Ishikawa (cell line): ENCODE data around the gene G6PC2.

ENCODE experiments used
- CEBPB ChIP-seq: IDR thresholded peaks from 2 replicates; pipeline ENCODE4 v1.6.1; 2012
- CREB1 ChIP-seq: IDR thresholded peaks from 2 replicates; pipeline ENCODE4 v1.6.1; 2012; ENCODE audit warnings: low read depth
- EGR1 ChIP-seq: IDR thresholded peaks from 2 replicates; pipeline ENCODE4 v1.6.1; 2012
- EP300 ChIP-seq: IDR thresholded peaks from 2 replicates; pipeline ENCODE4 v1.6.1; 2012; ENCODE audit warnings: borderline replicate concordance
- FOXM1 ChIP-seq: IDR thresholded peaks from 2 replicates; pipeline ENCODE4 v1.6.1; 2012; ENCODE audit warnings: low read depth, borderline replicate concordance
- MAX ChIP-seq: IDR thresholded peaks from 2 replicates; pipeline ENCODE4 v1.6.1; 2012
- NFIC ChIP-seq: IDR thresholded peaks from 2 replicates; pipeline ENCODE4 v1.6.1; 2012
- RAD21 ChIP-seq: IDR thresholded peaks from 2 replicates; pipeline ENCODE4 v1.6.1; 2012; ENCODE audit warnings: low read depth
- REST ChIP-seq: IDR thresholded peaks from 2 replicates; pipeline ENCODE4 v1.6.1; 2012; ENCODE audit warnings: low read depth, mild to moderate bottlenecking
- TAF1 ChIP-seq: IDR thresholded peaks from 2 replicates; pipeline ENCODE4 v1.6.1; 2012; ENCODE audit warnings: low read depth, mild to moderate bottlenecking
- TCF12 ChIP-seq: IDR thresholded peaks from 2 replicates; pipeline ENCODE4 v1.6.1; 2012; ENCODE audit warnings: low read depth
- TEAD4 ChIP-seq: IDR thresholded peaks from 2 replicates; pipeline ENCODE4 v1.6.1; 2012
- USF1 ChIP-seq: IDR thresholded peaks from 2 replicates; pipeline ENCODE4 v1.6.1; 2012
- YY1 ChIP-seq: IDR thresholded peaks from 2 replicates; pipeline ENCODE4 v1.6.1; 2012; ENCODE audit warnings: low read depth
- ZBTB7A ChIP-seq: IDR thresholded peaks from 2 replicates; pipeline ENCODE4 v1.6.1; 2012; ENCODE audit warnings: low read depth

Gene G6PC2

GRCh38 chr2:168949324-168949723, 48.2 kb downstream of the G6PC2 start:
- TF ChIP-seq CREB1 (no peak), YY1 (no peak), NFIC (no peak), REST (no peak), USF1 (no peak), RAD21 (no peak), FOXM1 (no peak), TEAD4 (no peak), CEBPB (no peak), EP300 (no peak), TAF1 (no peak), TCF12 (no peak), EGR1 (no peak), ZBTB7A (no peak), MAX (no peak)

- TF ChIP-seq MAX (no peak), RAD21 (no peak), USF1 (no peak), TCF12 (no peak), TEAD4 (no peak), TAF1 (no peak), ZBTB7A (no peak), CREB1 (no peak), REST (no peak), CEBPB (no peak), NFIC (no peak), FOXM1 (no peak), EP300 (no peak)
Measured at GRCh38 chr2:168951871-168952270, 50.8 kb downstream of the G6PC2 start.

GRCh38 chr2:168952424-168952823, 51.3 kb downstream of the G6PC2 start:
- TF ChIP-seq EGR1 = no peak
- TF ChIP-seq EP300 = no peak
- no peak for TF ChIP-seq NFIC
- TF ChIP-seq USF1 = no peak
- TF ChIP-seq RAD21 = no peak
- TF ChIP-seq FOXM1 = no peak
- no peak for TF ChIP-seq TAF1
- TF ChIP-seq CEBPB = no peak
- no peak for TF ChIP-seq TEAD4
- TF ChIP-seq ZBTB7A = no peak
- no peak for TF ChIP-seq TCF12
- TF ChIP-seq CREB1 = no peak

- TF ChIP-seq ZBTB7A (no peak), RAD21 (no peak), TCF12 (no peak), TEAD4 (no peak), CREB1 (no peak), MAX (no peak), EP300 (no peak), YY1 (no peak), EGR1 (no peak), CEBPB (no peak), NFIC (no peak)
Measured at GRCh38 chr2:168954256-168954655, 53.2 kb downstream of the G6PC2 start.

GRCh38 chr2:168955321-168955720, 54.2 kb downstream of the G6PC2 start:
- TF ChIP-seq RAD21 (no peak), TEAD4 (no peak), REST (no peak), YY1 (no peak), MAX (no peak), EGR1 (no peak), NFIC (no peak), TCF12 (no peak), TAF1 (no peak), EP300 (no peak), USF1 (no peak), CREB1 (no peak), ZBTB7A (no peak), FOXM1 (no peak), CEBPB (no peak)
